KBM-7 (cell line): Measurements from ENCODE around the gene DUSP8.
A peak's percentile ranks its signal among the peaks of the same experiment; 100 is the strongest.
"Not testable (repeated sequence)": the region's sequence is repeated elsewhere in the genome, so short reads cannot be mapped to it uniquely, and the experiment has no call there.

Experiments
- DNase-seq: peaks from one replicate; pipeline ENCODE4 v3.0.0-alpha.2; 2015
- in situ Hi-C: fragments of 300-500 bp; cut with MboI; formaldehyde crosslinking; loops from 2 replicates; pipeline ENCODE4 v1.14.3; 2020; ENCODE audit warnings: low sequenced_read_pairs, low pct_unique_long_range_greater_than_20kb, mixed read lengths

The DUSP8 gene

DNA sequence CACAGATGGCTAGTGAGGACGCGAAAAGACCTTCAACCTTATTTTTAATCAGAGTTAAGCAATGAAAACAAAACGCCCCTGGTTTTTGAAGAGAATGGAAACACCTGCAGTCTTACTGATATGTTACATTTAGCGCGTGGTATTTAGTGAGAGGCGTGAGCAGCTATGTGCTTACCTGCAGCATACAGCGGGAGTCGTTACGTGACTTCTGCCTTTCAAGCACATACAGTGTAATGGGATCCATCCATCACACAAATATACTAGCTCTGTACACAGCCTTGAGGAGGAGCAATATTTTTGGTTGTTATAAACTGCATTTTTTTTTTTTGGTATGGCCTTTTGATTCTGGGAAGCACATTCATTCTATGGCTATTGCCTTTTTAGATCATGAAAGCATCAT, 20.6 kb upstream of the DUSP8 start:
- no peak for DNase-seq
- in situ Hi-C loops = no loop called here

DNA sequence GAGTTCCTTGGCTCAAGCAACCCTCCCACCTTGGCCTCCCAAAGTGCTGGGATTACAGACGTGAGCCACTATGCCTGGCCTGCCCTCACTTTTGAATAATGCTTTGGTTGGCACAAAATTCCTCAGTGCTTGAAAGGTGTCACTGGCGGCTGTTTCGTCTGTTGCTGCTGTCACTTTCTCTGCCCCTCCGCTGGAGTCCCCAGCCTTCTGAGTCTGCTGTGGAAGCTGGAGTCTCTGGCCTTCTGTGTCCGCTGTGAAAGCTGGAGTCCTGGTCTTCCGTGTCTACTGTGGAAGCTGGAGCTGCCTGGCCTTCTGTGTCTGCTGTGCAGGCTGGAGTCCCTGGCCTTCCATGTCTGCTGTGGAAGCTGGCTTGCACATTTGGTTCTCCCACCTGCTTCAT, 17.9 kb upstream of the DUSP8 start:
- DNase-seq = no peak

DNA sequence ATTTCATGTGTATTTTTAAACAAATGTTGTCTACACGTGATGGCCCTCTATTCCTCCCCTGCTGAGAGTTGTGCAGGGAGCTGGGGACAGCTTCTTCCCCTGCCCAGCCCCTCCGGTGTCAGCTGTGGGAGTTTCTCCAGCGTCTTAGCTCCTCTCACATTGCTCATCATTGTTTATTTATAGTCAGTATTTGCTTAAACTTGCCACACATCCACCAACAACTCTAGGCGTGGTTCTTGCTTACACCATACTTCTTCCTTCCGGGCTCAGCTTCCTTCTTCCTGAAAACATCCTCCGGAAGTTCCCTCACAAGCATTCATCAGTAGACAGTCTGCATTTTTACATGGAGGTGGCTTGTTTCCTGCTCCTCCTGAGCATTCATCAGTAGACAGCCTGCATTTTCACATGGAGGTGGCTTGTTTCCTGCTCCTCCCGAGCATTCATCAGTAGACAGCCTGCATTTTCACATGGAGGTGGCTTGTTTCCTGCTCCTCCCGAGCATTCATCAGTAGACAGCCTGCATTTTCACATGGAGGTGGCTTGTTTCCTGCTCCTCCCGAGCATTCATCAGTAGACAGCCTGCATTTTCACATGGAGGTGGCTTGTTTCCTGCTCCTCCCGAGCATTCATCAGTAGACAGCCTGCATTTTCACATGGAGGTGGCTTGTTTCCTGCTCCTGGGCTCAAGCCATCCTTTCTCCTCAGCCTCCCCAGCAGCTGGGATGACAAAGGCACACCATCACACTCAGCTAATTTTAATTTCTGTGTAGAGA, 17.3 kb upstream of the DUSP8 start:
- in situ Hi-C loops, DNase-seq: not testable (repeated sequence)

More for the DNA sequence above, 17.9 kb upstream of the DUSP8 start:
- in situ Hi-C loops = no loop called here

DNA sequence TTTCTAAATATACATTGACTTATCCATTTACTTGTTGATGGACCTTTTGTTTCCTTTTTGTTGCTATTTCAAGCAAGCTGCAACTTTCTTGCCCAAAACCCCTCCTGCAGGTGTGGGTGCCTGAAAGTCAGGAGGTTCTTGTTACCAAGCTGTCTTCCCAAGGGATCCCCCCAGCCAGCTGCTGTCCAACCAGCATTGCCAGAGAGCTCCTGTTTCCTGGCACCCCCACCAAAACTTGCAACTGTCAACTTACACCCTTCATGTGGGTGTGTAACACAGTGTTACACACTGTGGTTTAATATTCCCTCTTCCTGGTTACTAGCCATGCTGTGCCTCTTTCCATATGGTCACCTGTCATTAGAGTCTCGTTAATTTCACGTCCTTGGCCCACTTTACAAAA, 14.6 kb upstream of the DUSP8 start:
- no peak for DNase-seq
- in situ Hi-C loops = no loop called here

DNA sequence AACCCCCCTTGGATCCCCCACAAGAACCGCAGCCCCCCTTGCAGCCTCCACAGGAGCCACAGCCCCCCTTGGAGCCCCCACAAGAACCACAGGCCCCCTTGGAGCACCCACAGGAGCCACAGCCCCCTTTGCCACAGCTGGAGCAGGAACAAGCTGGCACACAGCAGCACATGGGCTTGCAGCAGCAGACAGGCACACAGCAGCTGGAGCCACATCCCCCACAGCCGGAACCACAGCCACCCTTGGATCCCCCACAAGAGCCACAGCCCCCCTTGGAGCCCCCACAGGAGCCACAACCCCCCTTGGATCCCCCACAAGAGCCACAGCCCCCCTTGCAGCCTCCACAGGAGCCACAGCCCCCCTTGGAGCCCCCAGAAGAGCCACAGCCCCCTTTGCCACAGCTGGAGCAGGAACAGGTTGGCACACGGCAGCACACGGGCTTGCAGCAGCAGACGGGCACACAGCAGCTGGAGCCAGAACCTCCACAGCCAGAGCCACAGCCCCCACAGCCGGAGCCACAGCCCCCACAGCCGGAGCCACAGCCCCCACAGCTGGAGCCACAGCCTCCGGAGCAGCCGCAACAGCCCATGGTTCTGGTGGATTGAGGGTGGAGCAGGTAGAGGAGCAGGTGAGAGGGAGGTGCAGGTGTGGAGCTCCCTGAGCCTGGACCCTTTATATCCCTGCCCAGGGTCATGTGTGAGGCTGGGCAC, 12.7 kb upstream of the DUSP8 start, which contains the start of gene KRTAP5-1:
Gene KRTAP5-1, minus strand, starts transcription at position 623 of the 710 bp plus-strand sequence. Its CDS starts 34 bp downstream, at position 589.
- in situ Hi-C loops, DNase-seq: not testable (repeated sequence)

DNA sequence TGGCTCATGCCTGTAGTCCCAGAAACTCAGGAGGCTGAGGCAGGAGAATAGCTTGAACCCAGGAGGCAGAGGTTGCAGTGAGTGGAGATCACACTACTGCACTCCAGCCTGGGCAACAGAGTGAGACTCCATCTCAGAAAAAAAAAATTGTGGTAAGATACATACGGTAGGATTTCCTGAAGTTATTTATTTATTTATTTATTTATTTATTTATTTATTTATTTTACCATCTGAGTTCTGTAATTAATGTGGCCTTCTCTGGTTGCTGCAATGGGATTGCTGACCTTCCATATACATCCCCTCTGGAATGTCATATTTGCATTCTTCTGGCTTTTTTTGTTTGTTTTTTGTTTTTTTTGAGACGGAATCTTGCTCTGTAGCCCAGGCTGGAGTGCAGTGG, 10.8 kb upstream of the DUSP8 start:
- DNase-seq, in situ Hi-C loops: not testable (repeated sequence)

DNA sequence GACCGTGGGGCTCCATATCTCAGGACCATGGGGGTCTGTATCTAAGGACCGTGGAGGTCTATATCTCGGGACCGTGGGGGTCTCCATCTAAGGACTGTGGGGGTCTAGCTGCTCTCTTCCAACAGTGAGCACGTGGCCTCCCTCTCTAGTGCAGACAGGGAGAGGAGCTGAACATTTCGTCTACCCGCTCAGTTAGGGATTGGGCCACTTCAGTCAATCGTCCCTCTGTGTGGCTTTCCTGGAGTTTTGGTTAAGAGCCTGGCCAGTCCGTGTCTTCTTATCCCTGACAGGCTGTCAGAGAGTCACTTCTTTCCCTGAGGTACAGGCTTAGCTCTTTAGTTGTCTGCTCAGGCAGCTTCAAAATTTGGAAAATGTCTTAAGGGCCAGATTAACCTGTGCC, 9.9 kb upstream of the DUSP8 start:
- DNase-seq = no peak
- in situ Hi-C loops = no loop called here

DNA sequence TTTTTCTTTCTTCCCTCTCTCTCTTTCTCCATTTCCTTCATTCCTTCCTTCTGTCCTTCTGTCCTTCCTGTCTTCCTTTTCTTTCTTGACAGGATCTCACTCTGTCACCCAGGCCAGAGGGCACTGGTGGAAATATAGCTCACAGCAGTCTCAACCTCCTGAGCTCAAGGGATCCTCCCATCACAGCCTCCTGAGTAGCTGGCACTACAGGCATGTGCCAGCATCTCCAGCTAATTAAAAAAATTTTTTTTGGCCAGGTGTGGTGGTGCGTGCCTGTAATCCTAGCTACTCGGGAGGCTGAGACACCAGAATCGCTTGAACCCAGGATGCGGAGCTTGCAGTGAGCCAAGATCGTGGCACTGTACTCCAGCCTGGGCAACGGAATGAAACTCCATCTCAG, 4.8 kb upstream of the DUSP8 start:
- in situ Hi-C loops = no loop called here
- no peak for DNase-seq

DNA sequence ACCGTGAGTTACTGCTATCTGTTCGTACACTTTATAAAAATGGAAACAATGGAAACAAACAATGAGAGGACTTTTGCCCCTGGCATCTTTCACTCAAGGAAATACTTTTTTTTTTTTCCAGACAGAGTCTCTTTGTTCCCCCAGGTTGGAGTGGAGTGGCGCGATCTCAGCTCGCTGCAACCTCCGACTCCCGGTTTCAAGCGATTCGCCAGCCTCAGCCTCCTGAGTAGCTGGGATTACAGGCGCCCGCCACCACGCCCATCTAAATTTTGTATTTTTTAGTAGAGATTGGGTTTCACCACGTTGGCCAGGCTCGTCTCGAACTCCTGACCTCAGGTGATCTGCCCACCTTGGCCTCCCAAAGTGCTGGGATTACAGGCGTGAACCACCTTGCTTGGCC, 3.7 kb upstream of the DUSP8 start:
- DNase-seq, in situ Hi-C loops: not testable (repeated sequence)

DNA sequence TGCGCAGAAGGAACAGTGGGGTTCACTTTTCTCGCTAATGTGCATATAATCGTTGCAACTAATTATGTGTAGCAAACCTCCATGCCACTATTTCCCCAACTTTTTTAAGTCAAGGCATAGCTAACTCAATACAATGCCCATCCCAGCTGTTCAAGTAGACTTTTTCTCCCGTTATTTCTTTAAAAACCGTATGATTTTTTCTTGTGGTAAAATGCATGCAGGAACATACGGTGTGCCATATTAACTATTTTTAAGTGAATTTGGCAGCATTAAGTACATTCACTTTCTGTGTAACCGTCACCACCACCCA, 2.8 kb upstream of the DUSP8 start:
- no peak for DNase-seq
- in situ Hi-C loops = no loop called here

DNA sequence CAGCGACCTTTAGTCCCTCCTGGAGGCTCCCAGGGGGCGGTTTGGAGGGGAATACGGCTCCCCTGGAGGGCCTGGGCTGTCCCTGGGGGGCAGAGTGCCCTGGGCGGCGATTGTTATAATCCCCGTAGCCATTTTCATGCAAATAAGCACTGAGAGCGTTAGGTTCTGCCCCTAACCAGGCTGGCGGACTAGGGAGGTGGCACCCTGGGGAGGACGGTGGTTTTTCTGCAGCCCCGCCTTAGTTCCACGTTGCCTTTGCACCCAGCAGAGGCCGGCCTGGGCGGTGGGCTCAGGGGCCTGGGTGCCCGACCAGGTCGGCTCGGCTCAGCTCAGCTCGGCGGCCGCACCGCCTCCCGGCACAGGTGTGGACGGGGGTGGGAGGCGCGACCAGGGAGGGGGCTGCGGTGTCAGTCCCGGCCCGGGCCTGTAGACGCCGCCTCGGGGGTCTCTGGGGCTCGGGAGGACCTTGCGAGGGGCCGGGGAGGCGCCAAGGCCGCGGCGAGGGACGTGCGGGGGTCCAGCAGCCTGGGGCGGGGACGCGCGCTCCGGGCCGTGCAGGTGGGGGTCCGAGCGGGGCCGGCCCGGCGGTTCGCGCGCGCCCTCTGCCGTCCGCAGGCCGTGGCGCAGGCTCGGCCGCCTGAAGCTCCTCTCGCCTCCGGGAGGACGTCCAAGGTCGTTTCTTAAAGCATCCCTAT, 2.3 kb upstream of the DUSP8 start:
- peak; percentile 56 for DNase-seq
- in situ Hi-C loops = no loop called here

DNA sequence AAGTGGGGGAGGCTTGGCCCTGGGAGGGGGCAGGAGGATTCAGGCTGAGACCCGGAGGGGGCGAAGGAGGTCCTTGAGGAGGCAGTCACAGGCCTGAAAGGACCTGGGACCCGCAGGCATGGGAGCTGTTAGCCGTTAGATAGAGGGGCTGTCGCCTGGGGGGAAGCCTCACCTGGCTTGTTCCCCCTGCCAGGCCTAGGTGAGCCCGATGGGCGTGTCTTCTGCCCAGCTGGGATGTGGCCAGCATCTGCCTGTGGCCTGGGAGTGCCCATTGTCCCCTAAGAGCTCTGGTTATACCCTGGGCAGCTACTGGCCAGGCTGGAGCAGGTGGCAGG, 1.8 kb upstream of the DUSP8 start:
- in situ Hi-C loops = no loop called here
- DNase-seq = no peak

DNA sequence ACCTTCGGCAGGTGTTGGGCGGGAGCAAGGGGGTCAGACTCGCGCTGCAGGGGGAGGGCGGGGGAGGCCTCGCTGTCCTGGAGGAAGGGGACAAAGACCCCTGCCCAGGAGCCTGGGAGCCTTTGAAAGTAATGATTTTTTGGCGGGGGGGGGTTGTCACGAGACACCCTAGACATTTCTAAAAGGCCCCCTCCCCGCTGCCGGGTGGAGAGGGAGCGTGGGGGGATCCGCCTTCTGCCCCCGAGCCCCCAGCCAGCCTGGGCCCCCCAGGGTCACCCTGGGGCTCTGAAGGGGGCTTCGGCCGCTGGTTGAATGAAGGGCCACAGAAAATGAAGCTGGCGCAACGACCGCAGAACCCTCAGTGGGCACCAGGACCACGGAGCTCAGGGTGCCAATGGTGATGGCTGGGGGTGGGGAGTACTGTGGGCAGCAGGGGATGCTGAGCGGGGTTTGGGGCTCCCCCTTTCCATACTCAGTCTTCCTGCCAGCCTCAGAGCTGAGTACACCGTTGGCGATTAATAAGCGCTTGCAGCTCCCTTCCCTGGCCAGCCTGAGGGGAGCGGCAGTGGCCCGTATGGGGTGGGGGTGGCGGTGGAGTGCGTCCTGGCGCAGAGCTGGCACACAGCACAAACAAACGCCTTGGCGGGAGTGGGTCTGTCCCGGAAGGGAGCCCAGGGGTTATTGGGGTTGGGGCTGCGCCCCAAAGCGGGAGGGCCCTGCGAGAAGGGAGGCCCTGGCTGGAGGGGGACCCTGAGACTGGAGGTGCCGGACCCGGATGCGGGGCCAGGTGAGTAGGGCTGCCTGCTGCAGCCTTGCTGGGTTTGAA, 1.2 kb upstream of the DUSP8 start:
- no peak for DNase-seq
- in situ Hi-C loops = no loop called here

DNA sequence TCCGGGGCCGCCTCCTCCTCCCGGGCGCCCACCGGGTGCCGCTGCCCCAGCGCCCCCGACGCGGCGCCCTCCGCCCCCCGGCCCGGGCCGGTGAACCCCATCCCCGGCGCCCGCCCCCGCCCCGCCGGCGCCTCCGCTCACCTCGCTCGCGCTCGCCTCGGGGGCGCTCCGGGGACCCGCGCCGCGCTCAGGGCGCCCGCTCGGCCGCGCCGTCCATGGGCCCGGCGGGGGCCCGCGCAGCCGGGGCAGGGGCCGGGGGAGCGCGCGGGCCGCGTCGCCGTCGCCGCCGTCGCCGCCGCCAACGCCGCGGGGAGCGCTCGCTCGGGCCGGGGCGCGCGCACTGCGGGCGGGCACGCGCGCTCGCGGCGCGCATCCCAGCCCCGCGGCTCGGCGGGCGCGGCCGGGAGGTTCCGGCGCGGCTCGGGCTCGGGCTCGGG, 293 bp downstream of the DUSP8 start:
- DNase-seq = no peak

DNA sequence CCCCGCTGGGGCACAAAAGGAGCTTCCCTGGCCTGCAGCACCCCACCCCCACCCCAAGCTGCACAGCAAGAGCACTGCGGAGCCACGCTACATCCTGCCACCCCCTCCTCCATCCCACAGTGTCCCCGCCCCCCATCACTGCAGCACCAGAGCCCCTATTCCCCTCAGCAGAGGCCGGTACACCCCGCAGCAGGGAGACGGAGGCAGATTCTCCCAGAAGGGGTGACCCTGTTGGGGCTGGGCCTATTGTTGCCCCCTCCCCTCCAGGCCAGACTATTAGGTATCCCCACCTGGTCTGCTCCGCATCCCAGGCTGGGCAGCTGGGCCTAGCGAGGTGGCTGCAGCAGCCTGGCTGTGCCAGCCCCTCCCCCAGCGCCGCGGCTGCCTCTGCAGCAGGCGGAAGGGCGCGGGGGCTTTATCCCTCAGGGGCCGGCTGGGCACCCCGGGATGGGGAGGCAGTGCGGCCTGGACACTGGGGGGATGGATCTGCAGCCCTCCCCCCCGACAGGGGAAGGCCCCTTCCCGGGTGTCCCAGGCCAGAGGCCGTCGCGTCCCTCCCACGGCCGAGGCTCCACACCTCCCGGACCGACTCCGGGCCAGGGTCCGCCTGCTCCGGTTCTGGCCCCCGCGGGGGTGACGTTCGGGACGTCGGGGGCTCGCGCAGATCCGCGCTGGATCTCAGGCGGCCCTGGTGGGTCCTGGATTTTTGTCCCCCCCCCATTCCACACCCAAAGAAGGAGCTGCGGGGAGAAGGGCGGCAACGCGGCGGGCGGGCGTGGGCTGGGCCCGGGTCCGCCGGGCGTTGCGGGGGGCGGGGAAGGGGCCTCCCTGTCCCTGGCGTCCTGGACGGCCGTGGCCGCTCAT, 943 bp downstream of the DUSP8 start:
- in situ Hi-C loops = no loop called here
- DNase-seq = no peak

More for the DNA sequence above, 293 bp downstream of the DUSP8 start:
- in situ Hi-C loops = no loop called here

DNA sequence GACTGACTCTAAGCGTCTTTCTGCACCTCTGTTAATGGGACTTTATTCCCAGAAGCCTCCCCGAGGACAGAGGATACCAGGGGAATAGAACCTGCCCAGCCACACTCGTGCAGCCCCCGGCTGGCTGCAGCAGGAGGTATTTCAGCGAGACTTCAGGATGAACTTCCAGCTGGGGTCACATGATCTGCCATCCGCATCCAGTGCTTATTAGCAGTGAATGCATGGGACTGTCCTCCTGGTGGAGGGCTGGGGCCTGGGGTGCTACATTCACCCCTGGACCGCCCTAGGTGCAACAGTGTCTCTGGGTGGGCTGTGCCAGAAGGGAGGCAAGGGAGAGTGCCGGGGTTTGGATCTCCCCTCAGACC, 1.6 kb downstream of the DUSP8 start:
- in situ Hi-C loops = no loop called here
- DNase-seq = no peak

DNA sequence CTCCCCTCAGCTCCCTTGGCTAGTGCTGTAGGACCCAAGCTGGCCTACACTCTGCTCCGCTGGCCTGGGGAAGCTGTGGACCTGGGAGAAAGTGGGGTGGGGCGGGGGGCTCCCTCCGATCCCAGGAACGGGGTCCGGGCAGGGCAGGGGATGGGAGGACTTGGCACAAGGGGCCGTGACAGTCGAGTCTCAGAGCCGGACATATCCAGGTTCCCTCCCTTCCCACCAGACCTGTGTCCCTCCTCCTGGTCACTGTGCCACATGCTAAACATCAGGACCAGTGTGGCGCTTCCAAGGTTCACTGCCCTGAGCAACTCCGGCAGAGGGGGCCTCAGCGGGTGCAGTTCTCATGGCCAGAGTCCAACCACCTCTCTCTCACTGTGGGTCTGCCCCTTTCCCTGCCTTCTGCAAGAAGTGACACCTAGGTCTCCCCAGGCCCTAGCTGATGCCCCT, 2.0 kb downstream of the DUSP8 start:
- DNase-seq = no peak
- in situ Hi-C loops = no loop called here

DNA sequence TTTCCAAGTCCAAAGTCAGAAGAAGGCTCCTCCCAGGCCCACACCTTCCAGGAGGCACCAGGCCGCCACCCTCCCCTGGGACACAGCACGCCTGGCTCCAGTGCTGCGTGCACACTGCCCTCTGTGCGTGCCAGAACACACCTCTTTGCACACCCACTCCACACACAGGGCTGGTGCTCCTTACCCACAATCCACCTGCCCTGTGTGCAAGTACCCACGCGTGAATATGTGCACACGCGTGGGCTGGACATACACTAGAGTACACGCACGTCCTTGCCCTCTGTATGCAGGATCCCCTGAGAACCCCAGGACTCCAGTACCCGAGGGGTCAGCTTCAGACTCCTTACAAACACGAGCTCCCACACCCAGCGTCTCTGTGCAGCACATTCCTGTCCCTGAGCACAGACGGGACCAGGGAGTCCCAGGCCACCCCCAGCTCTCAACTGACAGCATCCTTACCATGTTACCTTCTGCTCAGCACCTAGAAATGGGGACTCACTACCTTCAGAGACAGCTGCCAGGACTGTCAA, 2.8 kb downstream of the DUSP8 start:
- DNase-seq = no peak
- in situ Hi-C loops = no loop called here
